GM19372 (cell line): Measurements from ENCODE around the gene DDX6.
A peak's percentile ranks its signal among the peaks of the same experiment; 100 is the strongest.
"Not testable (repeated sequence)": the region's sequence is repeated elsewhere in the genome, so short reads cannot be mapped to it uniquely, and the experiment has no call there.

Experiments used
- ATAC-seq: cut with Tn5 transposase; IDR thresholded peaks from one replicate; pipeline ENCODE4 v1.9.1; 2021; ENCODE audit warnings: mild to moderate bottlenecking, low read depth, moderate library complexity; ENCODE audit not compliant: unreplicated experiment

The DDX6 gene

DNA sequence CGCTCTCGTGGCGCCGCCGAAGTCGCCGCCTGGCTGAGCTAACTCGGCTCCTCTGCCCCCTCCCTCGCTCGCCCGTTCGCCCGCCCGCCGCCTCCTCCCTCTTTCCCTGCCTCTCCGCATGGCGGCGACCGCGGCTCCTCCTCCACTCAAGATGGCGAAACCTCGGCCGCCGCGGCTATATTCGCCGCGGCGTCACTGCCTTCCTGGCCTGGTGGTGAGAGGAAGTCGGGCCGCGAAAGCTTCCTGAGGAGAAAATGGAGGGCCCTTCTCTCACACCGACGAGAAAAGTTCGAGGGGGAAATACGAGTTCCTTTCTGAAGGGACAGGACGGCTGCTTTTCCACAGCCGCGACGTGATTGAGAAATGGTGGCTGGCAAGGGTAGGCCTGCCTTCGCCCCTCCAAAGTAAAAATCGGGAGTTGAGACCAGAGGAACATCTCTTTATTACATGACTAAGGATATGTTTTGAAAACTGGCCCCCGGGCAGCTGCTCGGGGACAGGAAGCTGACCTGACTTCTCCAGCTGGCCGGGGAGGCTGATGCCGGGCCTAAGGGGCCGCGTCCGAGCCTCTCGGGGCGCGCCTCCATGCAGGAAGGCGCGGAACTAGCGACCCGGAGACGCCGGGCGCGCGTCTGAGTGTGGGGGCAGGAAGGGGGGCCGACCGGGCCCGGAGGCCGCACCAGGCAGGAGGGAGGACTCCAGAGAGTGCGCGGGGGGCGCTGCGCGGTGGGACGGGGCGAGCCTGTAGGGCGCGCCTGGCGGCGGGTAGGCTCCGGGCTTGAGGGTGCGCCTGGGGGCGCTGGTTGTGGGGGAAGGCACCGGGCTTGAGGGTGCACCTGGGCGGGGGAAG lies at the start of gene DDX6:
Gene DDX6, minus strand, starts transcription at position 54 of the 850 bp plus-strand sequence. CDS start 4,913 bp downstream, outside the sequence.
- peak; percentile 37 for ATAC-seq

- peak; percentile 68 for ATAC-seq
Measured at GRCh38 chr11:118838905-118839553, 48.1 kb upstream of the DDX6 start.

DNA sequence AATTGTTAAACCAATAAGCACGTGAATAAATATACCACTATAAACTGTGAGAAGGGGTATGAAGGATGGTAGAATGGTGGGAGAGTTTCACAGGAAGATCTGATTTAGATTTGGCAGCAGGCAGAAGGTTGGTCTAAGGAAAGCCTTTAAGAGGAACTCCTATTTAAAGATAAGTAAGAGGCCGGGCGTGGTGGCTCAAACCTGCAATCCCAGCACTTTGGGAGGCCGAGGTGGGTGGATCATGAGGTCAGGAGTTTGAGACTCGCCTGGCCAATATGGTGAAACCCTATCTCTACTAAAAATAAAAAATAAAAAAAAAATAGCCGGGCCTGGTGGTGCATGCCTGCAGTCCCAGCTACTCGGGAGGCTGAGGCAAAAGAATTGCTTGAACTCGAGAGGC lies 46.9 kb upstream of the DDX6 start:
- no peak for ATAC-seq

DNA sequence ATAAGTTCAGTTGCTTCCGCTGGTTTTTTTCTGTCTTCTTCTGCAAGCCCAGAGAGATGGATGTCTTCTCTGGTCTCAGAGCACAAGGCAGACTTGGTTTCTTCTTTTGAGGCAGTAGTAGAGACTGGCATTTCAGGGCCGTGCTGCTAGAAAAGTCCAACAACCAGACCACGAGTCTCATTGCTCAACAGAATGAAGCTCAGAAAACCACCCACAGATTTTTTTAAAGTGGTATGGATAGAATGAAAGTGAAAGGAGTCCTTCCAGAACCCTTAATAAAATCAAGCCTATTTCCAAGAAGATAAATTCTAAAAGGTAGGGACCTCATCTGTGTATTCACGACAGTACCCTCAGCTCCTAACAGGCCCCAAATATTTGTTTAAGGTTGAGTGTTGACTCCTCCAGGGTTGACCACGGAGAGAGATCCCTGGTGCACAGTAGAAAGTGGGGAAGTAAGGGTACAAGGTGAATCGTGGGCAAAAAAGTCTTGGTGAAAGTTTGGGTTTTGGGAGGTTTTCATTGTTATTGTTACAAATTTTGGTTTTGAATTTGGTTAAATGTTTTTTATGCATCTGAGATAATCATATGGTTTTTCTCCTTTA lies 43.6 kb upstream of the DDX6 start:
- ATAC-seq, result no peak

GRCh38 chr11:118827118-118827517 lies 36.2 kb upstream of the DDX6 start:
- no peak for ATAC-seq

DNA sequence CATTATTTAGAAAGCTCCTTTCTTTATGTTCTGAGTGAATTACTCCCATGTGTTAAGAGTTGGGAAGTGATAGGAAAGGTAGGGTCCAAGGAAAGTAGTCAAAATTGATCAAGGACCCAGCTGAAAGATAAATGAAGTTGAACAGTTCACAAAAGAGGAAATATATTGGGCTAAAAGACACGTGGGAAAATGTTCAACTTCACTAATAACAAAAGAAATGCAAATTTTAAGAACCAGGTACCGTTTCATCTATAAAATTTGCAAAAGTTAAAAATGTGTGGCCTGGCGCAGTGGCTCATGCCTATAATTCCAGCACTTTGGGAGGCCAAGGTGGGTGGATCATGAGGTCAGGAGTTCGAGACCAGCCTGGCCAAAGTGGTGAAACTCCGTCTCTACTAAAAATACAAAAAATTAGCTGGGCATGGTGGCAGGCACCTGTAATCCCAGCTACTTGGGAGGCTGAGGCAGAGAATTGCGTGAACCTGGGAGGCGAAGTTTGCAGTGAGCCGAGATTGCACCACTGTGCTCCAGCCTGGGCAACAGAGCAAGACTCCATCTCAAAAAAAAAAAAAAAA lies 32.1 kb upstream of the DDX6 start:
- not testable (repeated sequence) for ATAC-seq

DNA sequence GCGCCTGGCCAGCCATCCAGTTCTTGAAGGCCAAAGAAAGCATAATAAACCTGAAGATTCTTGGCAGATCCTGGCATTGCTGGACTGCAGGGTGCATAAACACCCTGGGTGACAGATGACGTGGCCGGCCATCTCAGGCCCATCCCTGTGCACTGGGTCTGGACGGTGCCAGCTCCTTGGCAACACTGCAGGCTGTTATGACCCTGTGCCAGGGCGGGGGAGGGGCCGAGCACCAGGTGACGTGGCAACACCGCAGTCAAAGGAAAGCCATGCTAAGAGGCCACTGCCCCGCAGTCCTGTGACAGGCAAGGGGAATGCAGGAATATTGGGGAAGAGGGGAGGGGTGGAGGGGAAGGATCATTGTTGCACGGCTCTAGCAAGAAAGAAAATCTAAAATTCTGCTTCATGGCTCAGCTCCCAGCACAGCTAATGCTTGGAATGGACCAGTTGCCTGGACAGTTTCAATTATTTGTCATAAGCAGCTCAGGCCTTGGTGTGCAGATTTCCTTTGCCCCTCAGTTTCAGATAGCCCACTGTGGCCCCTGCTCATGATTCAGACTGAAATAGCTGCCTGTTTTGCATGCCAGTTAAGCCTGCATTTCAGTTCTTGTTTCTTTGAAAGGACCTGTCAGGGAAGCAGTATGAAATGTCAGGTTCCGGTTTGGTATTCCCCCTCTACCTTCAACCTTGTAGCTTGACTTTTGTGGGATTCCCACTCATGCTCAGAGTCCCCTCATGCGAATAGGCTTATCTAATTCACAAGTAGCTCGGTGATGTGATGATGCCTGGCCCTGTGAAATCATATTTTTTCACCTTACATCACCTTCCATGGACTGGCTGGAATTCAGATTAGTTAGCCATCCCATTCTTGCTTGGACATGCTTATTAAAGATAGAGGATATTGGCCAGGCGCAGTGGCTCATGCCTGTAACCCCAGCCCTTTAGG lies 29.7 kb upstream of the DDX6 start:
- ATAC-seq, result peak; percentile 75

- ATAC-seq, result not testable (repeated sequence)
Measured at GRCh38 chr11:118820025-118820379, 29.0 kb upstream of the DDX6 start.

DNA sequence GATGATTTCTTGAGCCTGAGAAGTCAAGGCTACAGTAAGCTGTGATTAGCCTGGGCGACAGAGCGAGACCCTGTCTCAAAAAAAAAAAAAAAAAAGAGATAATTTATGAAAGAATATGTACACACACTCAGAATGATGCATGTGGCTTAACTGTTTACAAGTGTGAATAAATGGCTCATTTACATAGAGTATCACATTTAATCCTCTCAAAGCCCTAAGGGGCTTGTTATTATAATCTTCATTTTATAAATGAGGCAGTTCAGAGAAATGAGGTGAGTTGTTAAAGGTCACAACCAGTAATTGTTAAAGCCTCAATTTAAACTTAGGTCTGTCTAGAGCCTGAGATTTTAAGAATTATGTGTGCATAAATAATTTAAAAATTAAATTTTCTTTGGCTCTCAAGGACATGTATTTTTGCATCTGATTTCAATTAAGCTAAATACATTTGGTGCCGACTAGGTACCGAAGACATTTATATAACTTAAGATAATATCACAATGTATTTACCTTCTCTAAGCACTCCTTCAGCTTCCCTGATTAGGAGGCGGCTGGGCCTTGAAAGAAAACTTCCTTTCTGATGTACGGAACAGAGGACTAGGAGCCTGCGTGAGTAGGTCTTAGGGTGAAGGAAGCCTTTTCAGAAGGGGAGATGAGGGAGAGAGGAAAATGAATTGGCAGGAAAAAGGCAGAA lies 28.5 kb upstream of the DDX6 start:
- no peak for ATAC-seq

- no peak for ATAC-seq
Measured at GRCh38 chr11:118818130-118818529, 27.2 kb upstream of the DDX6 start.

- no peak for ATAC-seq
Measured at GRCh38 chr11:118813551-118813950, 22.6 kb upstream of the DDX6 start.

- ATAC-seq, result no peak
Measured at GRCh38 chr11:118812485-118812884, 21.5 kb upstream of the DDX6 start.

- ATAC-seq, result no peak
Measured at GRCh38 chr11:118807800-118808778, 17.1 kb upstream of the DDX6 start.

GRCh38 chr11:118806400-118806799 lies 15.4 kb upstream of the DDX6 start:
- no peak for ATAC-seq

- no peak for ATAC-seq
Measured at GRCh38 chr11:118804094-118804493, 13.1 kb upstream of the DDX6 start.

- no peak for ATAC-seq
Measured at GRCh38 chr11:118799372-118799771, 8.4 kb upstream of the DDX6 start.

GRCh38 chr11:118797510-118797909 lies 6.5 kb upstream of the DDX6 start:
- ATAC-seq, result no peak

DNA sequence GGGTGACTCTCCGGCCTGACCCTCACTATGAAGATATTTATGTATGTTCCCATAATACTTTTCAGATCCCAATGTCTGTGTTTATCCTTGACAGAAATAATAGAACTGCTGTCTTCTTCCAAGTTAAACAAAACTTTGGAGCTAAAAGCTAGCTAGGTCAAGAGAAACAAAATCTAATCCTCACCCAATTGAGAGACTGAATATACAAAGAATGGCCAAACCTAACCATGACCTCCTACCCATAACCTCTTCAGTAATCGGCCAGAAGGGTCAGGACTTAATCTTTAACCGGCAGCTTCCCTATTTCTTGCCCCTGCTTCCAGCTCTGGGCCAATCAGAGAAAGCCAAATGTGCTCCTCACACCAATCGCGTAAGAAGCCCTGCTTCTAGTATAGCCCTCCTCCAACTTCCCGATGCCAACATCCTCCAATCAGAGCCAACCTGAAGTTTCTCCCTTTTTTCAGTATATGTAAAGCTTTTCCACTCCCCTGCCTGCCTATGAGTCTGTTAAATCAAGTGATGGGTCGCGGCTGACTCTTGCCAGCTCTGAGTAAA lies 1.7 kb upstream of the DDX6 start:
- ATAC-seq, result peak; percentile 62
